A673 (cell line): ENCODE results near the gene SLC35C1. TPM values are rescaled to one million over a fixed set of nuclear protein-coding genes. Genes with fewer than 3 reads are reported as not detected.

ENCODE experiments used
- BruUV-seq: library from RNA; stranded (reverse); fragments of 400-500 nt; replicated peaks from 2 replicates; lab custom pipeline; 2021; lab: Mats Ljungman, UMichigan
- CTCF ChIA-PET: fragments of 300-600 bp; sonication (Branson Sonifier 250); formaldehyde crosslinking; loops from one replicate; lab custom pipeline; 2022; ENCODE audit warnings: antibody characterized with exemption; lab: Charles Lee
- POLR2A ChIA-PET: fragments of 300-600 bp; sonication (Branson Sonifier 250); formaldehyde crosslinking; loops from one replicate; lab custom pipeline; 2022; ENCODE audit warnings: antibody characterized with exemption; ENCODE audit not compliant: low non-redundant PET; lab: Charles Lee
- DNase-seq: peaks from one replicate; pipeline ENCODE4 v3.0.0-alpha.2; 2015; ENCODE audit warnings: low spot score
- H3K27ac ChIP-seq: fragments of 200-600 bp; sonication (generic); 2 replicates; pipeline ENCODE4 v1.5.1; 2016; ENCODE audit warnings: mixed run types, low read depth, mild to moderate bottlenecking, mixed read lengths, antibody characterized with exemption, low read length; ENCODE audit not compliant: poor library complexity, severe bottlenecking
- H3K27me3 ChIP-seq: fragments of 200-600 bp; sonication (generic); replicated peaks from 2 replicates; pipeline ENCODE4 v1.6.1; 2017; ENCODE audit warnings: mixed run types, low read depth, mild to moderate bottlenecking, mixed read lengths, antibody characterized with exemption, low read length; ENCODE audit not compliant: insufficient read depth, poor library complexity
- H3K36me3 ChIP-seq: fragments of 200-600 bp; sonication (generic); 2 replicates; pipeline ENCODE4 v1.6.1; 2016; ENCODE audit warnings: mixed run types, mild to moderate bottlenecking, mixed read lengths, antibody characterized with exemption, low read length; ENCODE audit not compliant: insufficient read depth, poor library complexity, severe bottlenecking
- H3K4me1 ChIP-seq: fragments of 200-600 bp; sonication (generic); 2 replicates; pipeline ENCODE4 v1.6.1; 2017; ENCODE audit warnings: mixed run types, mild to moderate bottlenecking, mixed read lengths, antibody characterized with exemption, low read length; ENCODE audit not compliant: insufficient read depth, poor library complexity, severe bottlenecking
- H3K4me3 ChIP-seq: fragments of 200-600 bp; sonication (generic); 2 replicates; pipeline ENCODE4 v1.5.1; 2016; ENCODE audit warnings: low read depth, mixed run types, mild to moderate bottlenecking, mixed read lengths, low read length; ENCODE audit not compliant: poor library complexity, severe bottlenecking
- H3K9me3 ChIP-seq: fragments of 200-600 bp; sonication (generic); 2 replicates; pipeline ENCODE4 v1.6.1; 2016; ENCODE audit warnings: mixed run types, low read depth, mild to moderate bottlenecking, mixed read lengths, antibody characterized with exemption, low read length; ENCODE audit not compliant: poor library complexity, severe bottlenecking
- EZH2 ChIP-seq: fragments of 200-600 bp; sonication (generic); IDR thresholded peaks from 2 replicates; pipeline ENCODE4 v1.6.1; 2017; ENCODE audit warnings: borderline replicate concordance, low read depth, mild to moderate bottlenecking, mixed read lengths, antibody characterized with exemption, low read length; ENCODE audit not compliant: poor library complexity, severe bottlenecking
- intact Hi-C: fragments of 100-400 bp; cut with micrococcal nuclease; formaldehyde crosslinking; loops from one replicate; pipeline ENCODE4 v1.10.0; 2022; ENCODE audit not compliant: unreplicated experiment
- total RNA-seq: library from RNA; stranded (reverse); gene quantifications from 2 replicates; pipeline ENCODE4 v1.2.3, GENCODE V29; 2021
- TF ChIP-seq, protein P1 (sequence below): fragments of 300-800, 200-600 bp; sonication (generic); conservative IDR thresholded peaks from 2 replicates; pipeline ENCODE4 v1.5.1; 2017; ENCODE audit warnings: low read depth, mild to moderate bottlenecking, antibody characterized with exemption, low read length, moderate library complexity, mixed read lengths

SLC35C1 gene
- total RNA-seq, 1 experiment from 2014 or later = 32.5 TPM

DNA sequence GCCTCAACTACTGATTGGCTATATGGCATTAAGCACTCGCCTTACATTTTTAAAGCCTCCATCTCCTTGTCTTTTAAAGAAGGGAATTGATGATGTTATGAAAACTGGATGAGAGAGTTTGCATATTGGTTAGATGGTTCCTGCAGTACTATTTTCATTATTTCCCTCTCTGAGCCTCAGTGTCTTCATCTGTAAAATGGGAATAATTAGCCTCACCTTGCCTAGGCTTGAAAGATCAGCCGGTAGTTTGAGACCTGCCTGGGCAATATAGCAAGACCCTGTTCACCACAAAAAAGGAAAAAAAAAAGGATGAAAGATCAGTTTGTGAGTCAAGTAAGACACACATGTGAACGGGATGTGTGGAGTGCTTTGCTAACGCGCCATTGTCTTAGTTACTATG lies 35.0 kb upstream of the SLC35C1 start:
- no peak for DNase-seq
- Histone ChIP-seq H3K27ac (no peak overlapping the region), H3K36me3 (no peaks in the 10 kb centered on the region), H3K4me3 (no peak overlapping the region), H3K27me3 (no peaks in the 10 kb centered on the region), H3K9me3 (no peaks in the 10 kb centered on the region), H3K4me1 (peaks cover 12% of the 10 kb centered on the region)
- TF ChIP-seq, protein P1, sequence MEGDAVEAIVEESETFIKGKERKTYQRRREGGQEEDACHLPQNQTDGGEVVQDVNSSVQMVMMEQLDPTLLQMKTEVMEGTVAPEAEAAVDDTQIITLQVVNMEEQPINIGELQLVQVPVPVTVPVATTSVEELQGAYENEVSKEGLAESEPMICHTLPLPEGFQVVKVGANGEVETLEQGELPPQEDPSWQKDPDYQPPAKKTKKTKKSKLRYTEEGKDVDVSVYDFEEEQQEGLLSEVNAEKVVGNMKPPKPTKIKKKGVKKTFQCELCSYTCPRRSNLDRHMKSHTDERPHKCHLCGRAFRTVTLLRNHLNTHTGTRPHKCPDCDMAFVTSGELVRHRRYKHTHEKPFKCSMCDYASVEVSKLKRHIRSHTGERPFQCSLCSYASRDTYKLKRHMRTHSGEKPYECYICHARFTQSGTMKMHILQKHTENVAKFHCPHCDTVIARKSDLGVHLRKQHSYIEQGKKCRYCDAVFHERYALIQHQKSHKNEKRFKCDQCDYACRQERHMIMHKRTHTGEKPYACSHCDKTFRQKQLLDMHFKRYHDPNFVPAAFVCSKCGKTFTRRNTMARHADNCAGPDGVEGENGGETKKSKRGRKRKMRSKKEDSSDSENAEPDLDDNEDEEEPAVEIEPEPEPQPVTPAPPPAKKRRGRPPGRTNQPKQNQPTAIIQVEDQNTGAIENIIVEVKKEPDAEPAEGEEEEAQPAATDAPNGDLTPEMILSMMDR = no peak
- TF ChIP-seq EZH2 = no peak
- intact Hi-C loops = loop anchor here (10.0 kb wide), 1 partner anchor 655 kb away; no protein-coding TSS in a partner anchor
- ChIA-PET POLR2A (no interaction called here), CTCF (interaction anchor here (2.8 kb wide), 1 partner anchor 398 kb away, joined by 86 read pairs; no protein-coding TSS in a partner anchor)
- BruUV-seq = no TSS peak

- intact Hi-C loops = loop anchor here (1.0 to 10.0 kb wide), 3 partner anchors 400 to 656 kb away; no protein-coding TSS in a partner anchor
- Histone ChIP-seq H3K4me1 (peaks cover 12% of the 10 kb centered on the region), H3K9me3 (no peaks in the 10 kb centered on the region), H3K4me3 (peak overlapping the region; percentile 48), H3K27me3 (no peaks in the 10 kb centered on the region), H3K36me3 (no peaks in the 10 kb centered on the region), H3K27ac (no peak overlapping the region)
- TF ChIP-seq, protein P1 = peak; percentile 100
- TF ChIP-seq EZH2 = no peak
- DNase-seq = peak; percentile 92
- no TSS peak for BruUV-seq
- CTCF ChIA-PET = interaction anchor here (0.5 to 2.8 kb wide), 56 partner anchors 10 to 835 kb away, joined by 3 to 86 read pairs (median 4); partner anchors contain the start of gene SLC35C1
- POLR2A ChIA-PET = interaction anchor here (0.7 kb wide), 1 partner anchor 104 kb away, joined by 3 read pairs; no protein-coding TSS in a partner anchor
Observed at GRCh38 chr11:45771193-45771565, 33.8 kb upstream of the SLC35C1 start.

- CTCF ChIA-PET = interaction anchor here (0.5 to 2.8 kb wide), 78 partner anchors 10 to 836 kb away, joined by 3 to 86 read pairs (median 4); partner anchors contain the start of gene SLC35C1
- intact Hi-C loops = loop anchor here (1.0 to 10.0 kb wide), 3 partner anchors 401 to 657 kb away; no protein-coding TSS in a partner anchor
- TSS peak; percentile 88 for BruUV-seq
- Histone ChIP-seq H3K36me3 (no peaks in the 10 kb centered on the region), H3K4me1 (peaks cover 13% of the 10 kb centered on the region), H3K27ac (no peak overlapping the region), H3K27me3 (no peaks in the 10 kb centered on the region), H3K9me3 (no peaks in the 10 kb centered on the region), H3K4me3 (peak overlapping the region; percentile 48)
- TF ChIP-seq EZH2 = no peak
- TF ChIP-seq, protein P1 = peak; percentile 100
- POLR2A ChIA-PET = interaction anchor here (0.7 kb wide), 1 partner anchor 105 kb away, joined by 3 read pairs; no protein-coding TSS in a partner anchor
- peak; percentile 97 for DNase-seq
Observed at GRCh38 chr11:45771566-45772448, 33.1 kb upstream of the SLC35C1 start.
